ENCODE measurements around the gene ZNF14.

ZNF14 gene

DNA sequence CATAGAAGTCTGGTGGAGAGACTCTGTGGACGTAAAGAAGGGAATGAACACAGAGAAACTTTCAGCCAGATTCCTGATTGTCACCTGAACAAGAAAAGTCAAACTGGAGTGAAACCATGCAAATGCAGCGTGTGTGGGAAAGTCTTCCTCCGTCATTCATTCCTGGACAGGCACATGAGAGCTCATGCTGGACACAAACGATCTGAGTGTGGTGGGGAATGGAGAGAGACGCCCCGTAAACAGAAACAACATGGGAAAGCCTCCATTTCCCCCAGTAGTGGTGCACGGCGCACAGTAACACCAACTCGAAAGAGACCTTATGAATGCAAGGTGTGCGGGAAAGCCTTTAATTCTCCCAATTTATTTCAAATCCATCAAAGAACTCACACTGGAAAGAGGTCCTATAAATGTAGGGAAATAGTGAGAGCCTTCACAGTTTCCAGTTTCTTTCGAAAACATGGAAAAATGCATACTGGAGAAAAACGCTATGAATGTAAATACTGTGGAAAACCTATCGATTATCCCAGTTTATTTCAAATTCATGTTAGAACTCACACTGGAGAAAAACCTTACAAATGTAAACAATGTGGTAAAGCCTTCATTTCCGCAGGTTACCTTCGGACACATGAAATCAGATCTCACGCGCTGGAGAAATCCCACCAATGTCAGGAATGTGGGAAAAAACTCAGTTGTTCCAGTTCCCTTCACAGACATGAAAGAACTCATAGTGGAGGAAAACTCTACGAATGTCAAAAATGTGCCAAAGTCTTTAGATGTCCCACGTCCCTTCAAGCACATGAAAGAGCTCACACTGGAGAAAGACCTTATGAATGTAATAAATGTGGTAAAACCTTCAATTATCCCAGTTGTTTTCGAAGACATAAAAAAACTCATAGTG lies 53.5 kb downstream of the ZNF14 start:
- no peak for TF ChIP-seq ARNT (IDR thresholded peaks at IDR 0.05)
- no peak for TF ChIP-seq FOXM1 (IDR thresholded peaks at IDR 0.05; ENCODE audit: borderline replicate concordance)
- no peak for TF ChIP-seq SP1 (IDR thresholded peaks at IDR 0.05)
- TF ChIP-seq FOXK2 (IDR thresholded peaks at IDR 0.05): no peak
- TF ChIP-seq CTBP1 (IDR thresholded peaks at IDR 0.05; ENCODE audit: borderline replicate concordance): no peak
- TF ChIP-seq L3MBTL2 (conservative IDR thresholded peaks at IDR 0.05): no peak
- no peak for TF ChIP-seq BHLHE40 (IDR thresholded peaks at IDR 0.05; ENCODE audit: borderline replicate concordance)
- TF ChIP-seq ELF4 (IDR thresholded peaks at IDR 0.05): no peak
- no peak for TF ChIP-seq TARDBP (IDR thresholded peaks at IDR 0.05)
- no peak for TF ChIP-seq LEF1 (IDR thresholded peaks at IDR 0.05; ENCODE audit: borderline replicate concordance)
- no peak for TF ChIP-seq SUZ12 (IDR thresholded peaks at IDR 0.05)
- TF ChIP-seq ZNF384 (IDR thresholded peaks at IDR 0.05): no peak

DNA sequence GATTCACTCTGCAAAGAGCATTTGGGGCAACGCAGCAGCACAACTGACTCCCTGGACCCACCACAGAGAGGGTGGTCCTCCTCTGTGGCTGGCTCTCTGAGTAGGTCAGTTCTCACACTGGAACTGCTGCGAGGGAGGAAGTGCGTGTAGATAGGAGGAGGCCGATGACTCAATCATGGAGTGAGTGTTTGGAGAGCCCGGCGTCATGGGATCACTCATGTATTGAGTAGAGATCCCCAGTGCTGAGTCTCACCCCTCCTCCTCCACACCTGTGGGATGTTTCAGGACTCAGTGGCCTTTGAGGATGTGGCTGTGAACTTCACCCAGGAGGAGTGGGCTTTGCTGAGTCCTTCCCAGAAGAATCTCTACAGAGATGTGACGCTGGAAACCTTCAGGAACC lies 55.3 kb downstream of the ZNF14 start:
- POLR2A ChIA-PET: no interaction called here
- CTCF ChIA-PET: no interaction called here
- no peak for TF ChIP-seq ZNF384 (IDR thresholded peaks at IDR 0.05)
- TF ChIP-seq, protein P1, sequence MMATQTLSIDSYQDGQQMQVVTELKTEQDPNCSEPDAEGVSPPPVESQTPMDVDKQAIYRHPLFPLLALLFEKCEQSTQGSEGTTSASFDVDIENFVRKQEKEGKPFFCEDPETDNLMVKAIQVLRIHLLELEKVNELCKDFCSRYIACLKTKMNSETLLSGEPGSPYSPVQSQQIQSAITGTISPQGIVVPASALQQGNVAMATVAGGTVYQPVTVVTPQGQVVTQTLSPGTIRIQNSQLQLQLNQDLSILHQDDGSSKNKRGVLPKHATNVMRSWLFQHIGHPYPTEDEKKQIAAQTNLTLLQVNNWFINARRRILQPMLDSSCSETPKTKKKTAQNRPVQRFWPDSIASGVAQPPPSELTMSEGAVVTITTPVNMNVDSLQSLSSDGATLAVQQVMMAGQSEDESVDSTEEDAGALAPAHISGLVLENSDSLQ (IDR thresholded peaks at IDR 0.05): no peak
- no peak for TF ChIP-seq CTBP1 (IDR thresholded peaks at IDR 0.05; ENCODE audit: borderline replicate concordance)
- no peak for DNase-seq (ENCODE audit: extremely low spot score)

More for the DNA sequence above, 53.5 kb downstream of the ZNF14 start:
- POLR2A ChIA-PET: no interaction called here
- CTCF ChIA-PET: no interaction called here
- DNase-seq (ENCODE audit: extremely low spot score): no peak

DNA sequence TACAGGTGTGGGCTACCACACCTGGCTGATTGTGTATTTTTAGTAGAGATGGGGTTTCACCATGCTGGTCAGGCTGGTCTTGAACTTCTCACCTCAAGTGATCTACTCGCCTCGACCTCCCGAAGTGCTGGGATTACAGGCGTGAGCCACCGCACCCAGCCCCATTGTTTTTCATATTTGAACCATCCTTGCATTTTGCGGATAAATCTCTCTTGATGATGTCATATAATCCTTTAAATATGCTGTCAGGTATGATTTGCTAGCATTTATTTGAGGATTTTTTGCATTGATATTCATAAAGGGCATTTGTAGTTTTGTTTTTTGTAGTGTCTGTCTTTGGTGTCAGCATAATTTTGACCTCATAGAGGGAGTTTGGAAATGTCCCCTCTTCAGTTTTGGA lies 58.6 kb downstream of the ZNF14 start:
- ChIA-PET POLR2A (no interaction called here), CTCF (no interaction called here)
- TF ChIP-seq FOXA1 (IDR thresholded peaks at IDR 0.05) (no peak), CTBP1 (IDR thresholded peaks at IDR 0.05; ENCODE audit: borderline replicate concordance) (no peak), BHLHE40 (IDR thresholded peaks at IDR 0.05; ENCODE audit: borderline replicate concordance) (no peak), LEF1 (IDR thresholded peaks at IDR 0.05; ENCODE audit: borderline replicate concordance) (no peak), ELF4 (IDR thresholded peaks at IDR 0.05) (no peak), TARDBP (IDR thresholded peaks at IDR 0.05) (no peak), FOXM1 (IDR thresholded peaks at IDR 0.05; ENCODE audit: borderline replicate concordance) (no peak), NFRKB (IDR thresholded peaks at IDR 0.05) (no peak), ARNT (IDR thresholded peaks at IDR 0.05) (no peak), SUZ12 (IDR thresholded peaks at IDR 0.05) (no peak), HDGF (IDR thresholded peaks at IDR 0.05; ENCODE audit: borderline replicate concordance) (no peak), L3MBTL2 (conservative IDR thresholded peaks at IDR 0.05) (no peak), ZNF384 (IDR thresholded peaks at IDR 0.05) (no peak)
- DNase-seq (ENCODE audit: extremely low spot score): no peak

GRCh38 chr19:19672816-19673215 lies 60.1 kb downstream of the ZNF14 start:
- no peak for TF ChIP-seq BHLHE40 (IDR thresholded peaks at IDR 0.05; ENCODE audit: borderline replicate concordance)
- no peak for TF ChIP-seq FOXK2 (IDR thresholded peaks at IDR 0.05)
- TF ChIP-seq CTBP1 (IDR thresholded peaks at IDR 0.05; ENCODE audit: borderline replicate concordance): no peak
- no peak for TF ChIP-seq HDGF (IDR thresholded peaks at IDR 0.05; ENCODE audit: borderline replicate concordance)
- no peak for TF ChIP-seq NFRKB (IDR thresholded peaks at IDR 0.05)
- TF ChIP-seq, protein P1 (IDR thresholded peaks at IDR 0.05): no peak
- no peak for TF ChIP-seq ZNF384 (IDR thresholded peaks at IDR 0.05)
- TF ChIP-seq LEF1 (IDR thresholded peaks at IDR 0.05; ENCODE audit: borderline replicate concordance): no peak
- TF ChIP-seq SUZ12 (IDR thresholded peaks at IDR 0.05): no peak
- no peak for TF ChIP-seq TARDBP (IDR thresholded peaks at IDR 0.05)
- no peak for TF ChIP-seq L3MBTL2 (conservative IDR thresholded peaks at IDR 0.05)
- no peak for TF ChIP-seq SP1 (IDR thresholded peaks at IDR 0.05)
- no peak for TF ChIP-seq ARNT (IDR thresholded peaks at IDR 0.05)
- no peak for TF ChIP-seq FOXM1 (IDR thresholded peaks at IDR 0.05; ENCODE audit: borderline replicate concordance)
- no peak for TF ChIP-seq ELF4 (IDR thresholded peaks at IDR 0.05)
- TF ChIP-seq FOXA1 (IDR thresholded peaks at IDR 0.05): no peak
- POLR2A ChIA-PET: no interaction called here
- no peak for DNase-seq (ENCODE audit: extremely low spot score)
- CTCF ChIA-PET: no interaction called here

- TF ChIP-seq FOXA1 (IDR thresholded peaks at IDR 0.05) (no peak), CTBP1 (IDR thresholded peaks at IDR 0.05; ENCODE audit: borderline replicate concordance) (no peak), TARDBP (IDR thresholded peaks at IDR 0.05) (no peak), L3MBTL2 (conservative IDR thresholded peaks at IDR 0.05) (no peak), ARNT (IDR thresholded peaks at IDR 0.05) (no peak), SUZ12 (IDR thresholded peaks at IDR 0.05) (no peak), LEF1 (IDR thresholded peaks at IDR 0.05; ENCODE audit: borderline replicate concordance) (no peak), BHLHE40 (IDR thresholded peaks at IDR 0.05; ENCODE audit: borderline replicate concordance) (no peak), FOXK2 (IDR thresholded peaks at IDR 0.05) (no peak), ELF4 (IDR thresholded peaks at IDR 0.05) (no peak)
- TF ChIP-seq, protein P1 (IDR thresholded peaks at IDR 0.05): no peak
- POLR2A ChIA-PET: interaction anchor here (2.7 kb wide), 1 partner anchor 106 kb away, joined by 13 read pairs; no protein-coding TSS in a partner anchor
- DNase-seq (ENCODE audit: extremely low spot score): no peak
- CTCF ChIA-PET: no interaction called here
Observed at GRCh38 chr19:19670070-19670551, 62.8 kb downstream of the ZNF14 start.
